DND-41 (cell line): Measurements from ENCODE around the gene ZCCHC3.

ENCODE experiments used
- EZH2 ChIP-seq: IDR thresholded peaks from 3 replicates; pipeline ENCODE4 v1.6.1; 2012; ENCODE audit warnings: borderline replicate concordance, low read depth, mild to moderate bottlenecking, moderate library complexity, low read length, inconsistent platforms; ENCODE audit not compliant: severe bottlenecking
- TF ChIP-seq, protein P1 (sequence below): IDR thresholded peaks from 2 replicates; pipeline ENCODE4 v1.5.1; 2012; ENCODE audit warnings: borderline replicate concordance, low read length, moderate library complexity, mild to moderate bottlenecking; ENCODE audit not compliant: poor library complexity, severe bottlenecking; ENCODE audit errors: extremely low read depth

DNA sequence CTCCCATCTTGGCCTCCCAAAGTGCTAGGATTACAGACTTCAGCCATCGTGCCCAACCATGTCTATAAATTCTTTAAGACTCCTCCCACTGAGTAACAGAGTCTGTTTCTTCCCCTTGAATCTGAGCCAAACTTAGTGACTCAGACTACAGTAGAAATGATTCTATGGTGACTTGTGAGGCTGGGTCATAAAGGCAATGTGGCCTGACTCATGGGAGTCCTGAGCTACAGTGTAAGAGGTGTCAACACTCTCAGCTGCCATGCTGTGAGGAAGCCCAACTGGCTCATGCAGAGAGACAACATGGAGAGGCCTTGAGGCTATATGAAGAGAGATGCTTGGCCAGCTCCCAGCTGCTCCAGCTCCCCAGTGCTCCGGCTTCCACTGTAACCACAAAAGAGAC, 44.3 kb downstream of the ZCCHC3 start:
- TF ChIP-seq, protein P1, sequence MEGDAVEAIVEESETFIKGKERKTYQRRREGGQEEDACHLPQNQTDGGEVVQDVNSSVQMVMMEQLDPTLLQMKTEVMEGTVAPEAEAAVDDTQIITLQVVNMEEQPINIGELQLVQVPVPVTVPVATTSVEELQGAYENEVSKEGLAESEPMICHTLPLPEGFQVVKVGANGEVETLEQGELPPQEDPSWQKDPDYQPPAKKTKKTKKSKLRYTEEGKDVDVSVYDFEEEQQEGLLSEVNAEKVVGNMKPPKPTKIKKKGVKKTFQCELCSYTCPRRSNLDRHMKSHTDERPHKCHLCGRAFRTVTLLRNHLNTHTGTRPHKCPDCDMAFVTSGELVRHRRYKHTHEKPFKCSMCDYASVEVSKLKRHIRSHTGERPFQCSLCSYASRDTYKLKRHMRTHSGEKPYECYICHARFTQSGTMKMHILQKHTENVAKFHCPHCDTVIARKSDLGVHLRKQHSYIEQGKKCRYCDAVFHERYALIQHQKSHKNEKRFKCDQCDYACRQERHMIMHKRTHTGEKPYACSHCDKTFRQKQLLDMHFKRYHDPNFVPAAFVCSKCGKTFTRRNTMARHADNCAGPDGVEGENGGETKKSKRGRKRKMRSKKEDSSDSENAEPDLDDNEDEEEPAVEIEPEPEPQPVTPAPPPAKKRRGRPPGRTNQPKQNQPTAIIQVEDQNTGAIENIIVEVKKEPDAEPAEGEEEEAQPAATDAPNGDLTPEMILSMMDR, result no peak
- TF ChIP-seq EZH2, result no peak
